T-cell (primary cell): ENCODE measurements around the gene ADARB2. TPM values are rescaled to one million over a fixed set of nuclear protein-coding genes. Genes with fewer than 3 reads are reported as not detected.

ENCODE experiments used
- ATAC-seq, 4 experiments: fragments of 200-7000 bp in 3 of 4; fragments of 150-1000 bp in 1 of 4; cut with Tn5 transposase; replicated peaks in 1 of 4; 1 replicate in 3 of 4; 2 replicates in 1 of 4; pipeline ENCODE4 v1.10.0; 2021; ENCODE audit warnings: moderate library complexity in 3 of 4, mild to moderate bottlenecking in 2 of 4, moderate number of reproducible peaks in 1 of 4
- CTCF ChIA-PET, 2 donors: fragments of 300-600 bp; sonication (Branson Sonifier 250); formaldehyde crosslinking; loops; one replicate each; lab custom pipeline; 2022; ENCODE audit warnings: antibody characterized with exemption in 2 of 2; lab: Charles Lee
- POLR2A ChIA-PET, 2 donors: fragments of 300-600 bp; sonication (Branson Sonifier 250); formaldehyde crosslinking; loops; one replicate each; lab custom pipeline; 2022; ENCODE audit warnings: antibody characterized with exemption in 2 of 2; lab: Charles Lee
- DNase-seq, 35 experiments: peaks; one replicate each; pipeline versions ENCODE4 v3.0.0 to v3.0.0-alpha.2; 2013 to 2023
- H3K27ac ChIP-seq: one replicate; pipeline ENCODE4 v1.5.1; 2013; ENCODE audit warnings: low read length
- H3K27me3 ChIP-seq, 2 experiments: replicated peaks in 1 of 2; 1 replicate in 1 of 2; 2 replicates in 1 of 2; pipeline versions ENCODE4 v1.6.1 to v1.7.0; 2013; ENCODE audit warnings: low read length in 1 of 2, mixed read lengths in 1 of 2; ENCODE audit not compliant: control insufficient read depth in 2 of 2, insufficient read depth in 2 of 2; ENCODE audit errors: extremely low read depth in 1 of 2
- H3K36me3 ChIP-seq, 2 donors: 1 replicate in 1 of 2; 2 replicates in 1 of 2; pipeline versions ENCODE4 v1.6.1 to v1.7.0; 2013; ENCODE audit warnings: low read length in 1 of 2; ENCODE audit not compliant: control insufficient read depth in 2 of 2, insufficient read depth in 1 of 2; ENCODE audit errors: extremely low read depth in 1 of 2
- H3K4me1 ChIP-seq, 2 experiments: 1 replicate in 1 of 2; 2 replicates in 1 of 2; pipeline versions ENCODE4 v1.6.1 to v1.7.0; 2013; ENCODE audit warnings: low read length in 2 of 2, mixed read lengths in 1 of 2; ENCODE audit not compliant: insufficient read depth in 2 of 2, control insufficient read depth in 1 of 2; ENCODE audit errors: extremely low read depth in 1 of 2
- H3K4me3 ChIP-seq, 2 donors: 1 replicate in 1 of 2; 2 replicates in 1 of 2; pipeline versions ENCODE4 v1.5.1 to v1.7.0; 2013; ENCODE audit warnings: mild to moderate bottlenecking in 2 of 2, low read length in 1 of 2, moderate library complexity in 1 of 2; ENCODE audit not compliant: control insufficient read depth in 1 of 2; ENCODE audit errors: extremely low read depth in 1 of 2
- H3K9me3 ChIP-seq: 2 replicates; pipeline ENCODE4 v1.7.0; 2013
- H3K27ac Mint-ChIP-seq, 2 donors: one replicate each; pipeline ENCODE4 v1.8.0; 2020 to 2021; ENCODE audit warnings: mild to moderate bottlenecking in 2 of 2, mixed read lengths in 2 of 2
- H3K27me3 Mint-ChIP-seq, 2 donors: one replicate each; pipeline ENCODE4 v1.8.0; 2021 to 2022; ENCODE audit warnings: mixed read lengths in 2 of 2
- H3K36me3 Mint-ChIP-seq: one replicate; pipeline ENCODE4 v1.8.0; 2021; ENCODE audit warnings: mixed read lengths
- H3K4me1 Mint-ChIP-seq, 3 donors: one replicate each; pipeline ENCODE4 v1.8.0; 2020 to 2022; ENCODE audit warnings: mixed read lengths in 3 of 3, mild to moderate bottlenecking in 1 of 3
- H3K4me3 Mint-ChIP-seq, 3 donors: one replicate each; pipeline ENCODE4 v1.8.0; 2020 to 2022; ENCODE audit warnings: mild to moderate bottlenecking in 3 of 3, mixed read lengths in 3 of 3, moderate library complexity in 3 of 3
- H3K9me3 Mint-ChIP-seq, 3 donors: one replicate each; pipeline ENCODE4 v1.8.0; 2020 to 2022; ENCODE audit warnings: mixed read lengths in 3 of 3
- WGBS: methylation state at CpG from one replicate; pipeline ENCODE4 v1.1.5; 2013; ENCODE audit warnings: missing lambda C conversion rate; ENCODE audit not compliant: insufficient coverage; 5-methylcytosine and 5-hydroxymethylcytosine counted together
- total RNA-seq, 35 experiments: library from RNA in 6 of 35; stranded (reverse) in 6 of 35; fragments of 120-200 nt in 1 of 35; gene quantifications; one replicate each; pipeline versions ENCODE4 v1.2.1 to v1.2.4 and lab custom pipeline; 2013 to 2026

Gene ADARB2
- total RNA-seq, 5 donors from 2014 or later (not counting 1 experiment from before 2014, with no cell fraction given) = 0.07 to 4.0 (median 0.41) TPM

- POLR2A ChIA-PET = no interaction called here
- no peak for DNase-seq
- CTCF ChIA-PET = no interaction called here
- Mint-ChIP-seq H3K4me3 (no peak overlapping the region), H3K27me3 (peaks cover 0 to 1% of the 10 kb centered on the region in 2 donors), H3K4me1 (no peaks in the 10 kb centered on the region), H3K36me3 (no peaks in the 10 kb centered on the region), H3K9me3 (no peaks in the 10 kb centered on the region), H3K27ac (no peak overlapping the region)
- no peak for ATAC-seq
- peaks cover 0 to 19% of the 10 kb centered on the region in 2 experiments for H3K27me3 ChIP-seq
- no peaks in the 10 kb centered on the region for H3K9me3 ChIP-seq
- WGBS = 94% methylated on average over 9 of the region's 17 CpGs
- no peaks in the 10 kb centered on the region for H3K36me3 ChIP-seq
- no peaks in the 10 kb centered on the region for H3K4me1 ChIP-seq
- no peak overlapping the region for H3K27ac ChIP-seq
- no peak overlapping the region for H3K4me3 ChIP-seq
Measured at GRCh38 chr10:1274701-1275544, 462.4 kb downstream of the ADARB2 start.

DNA sequence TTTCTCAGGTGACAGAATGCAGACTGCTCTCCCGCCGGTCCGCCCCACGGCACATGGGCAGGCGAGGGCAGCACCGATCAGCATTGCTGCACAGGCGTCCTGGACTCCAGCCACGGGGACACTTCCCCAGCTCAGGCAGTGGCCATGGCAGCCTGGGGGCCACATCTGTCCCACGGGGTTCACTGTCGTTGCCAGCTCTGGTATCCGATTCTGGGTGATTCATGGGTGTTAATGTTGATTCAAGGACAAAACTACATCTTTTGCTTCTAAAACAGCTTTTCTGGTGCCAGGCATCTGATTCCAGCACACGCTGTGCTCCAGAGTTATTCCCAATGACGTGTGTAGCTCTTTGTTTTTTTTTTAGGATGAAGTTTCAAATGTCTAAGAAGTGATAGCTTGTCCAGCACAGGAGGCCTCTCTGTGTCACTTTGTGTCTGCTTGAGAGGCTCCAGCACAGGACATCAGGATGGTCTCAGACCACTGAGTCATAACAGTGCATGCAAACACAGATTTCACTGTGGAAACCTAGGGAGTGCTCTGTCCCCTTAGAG is 463.1 kb downstream of the ADARB2 start:
- H3K4me3 Mint-ChIP-seq = no peak overlapping the region
- H3K9me3 ChIP-seq = no peaks in the 10 kb centered on the region
- H3K27me3 Mint-ChIP-seq = no peaks in the 10 kb centered on the region
- no peak overlapping the region for H3K27ac Mint-ChIP-seq
- no peak overlapping the region for H3K4me3 ChIP-seq
- H3K4me1 Mint-ChIP-seq = no peaks in the 10 kb centered on the region
- no peaks in the 10 kb centered on the region for H3K4me1 ChIP-seq
- no peaks in the 10 kb centered on the region for H3K9me3 Mint-ChIP-seq
- ATAC-seq (no peak), DNase-seq (no peak)
- H3K27ac ChIP-seq = no peak overlapping the region
- ChIA-PET POLR2A (no interaction called here), CTCF (no interaction called here)
- H3K36me3 ChIP-seq = no peaks in the 10 kb centered on the region
- 86% methylated on average over 10 of the region's 13 CpGs for WGBS
- H3K36me3 Mint-ChIP-seq = no peaks in the 10 kb centered on the region
- peaks cover 0 to 19% of the 10 kb centered on the region in 2 experiments for H3K27me3 ChIP-seq

DNA sequence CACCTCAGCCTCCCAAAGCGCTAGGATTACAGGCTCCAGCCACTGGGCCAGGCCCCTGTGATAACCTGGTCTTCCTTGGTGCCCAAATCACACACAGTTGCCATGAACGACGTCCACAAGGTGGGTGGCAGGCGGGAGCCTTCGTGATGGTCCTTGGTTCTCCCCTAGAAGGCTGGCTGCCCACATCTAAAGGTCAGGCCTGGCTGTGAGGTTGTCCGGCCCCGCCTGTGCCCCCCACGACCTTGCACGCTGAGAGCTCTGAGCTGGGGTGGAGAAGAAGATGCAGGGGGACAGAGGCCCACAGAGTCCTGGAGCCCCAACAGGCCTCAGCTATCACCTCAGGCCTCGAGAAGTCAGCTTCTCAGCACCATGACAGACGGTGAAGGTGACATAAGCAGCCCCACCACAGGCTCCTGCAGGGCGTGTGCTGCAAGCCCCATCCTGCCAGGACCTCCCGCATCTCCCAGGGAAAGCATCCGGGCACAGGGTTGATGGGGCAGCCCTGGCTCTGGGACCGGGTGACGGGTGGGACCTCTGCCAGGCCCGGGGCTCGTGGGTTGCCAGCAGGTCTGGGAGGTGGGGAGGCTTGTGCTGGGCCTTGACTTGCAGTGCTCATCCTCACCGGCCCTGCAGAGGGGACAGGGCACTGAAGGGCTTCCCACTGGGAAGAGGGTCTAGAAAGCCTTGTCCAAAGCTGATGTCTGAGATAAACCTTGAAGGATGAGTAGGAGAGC is 463.8 kb downstream of the ADARB2 start:
- Histone ChIP-seq H3K27me3 (peaks cover 0 to 19% of the 10 kb centered on the region in 2 experiments), H3K4me1 (no peaks in the 10 kb centered on the region), H3K27ac (no peak overlapping the region), H3K36me3 (no peaks in the 10 kb centered on the region), H3K9me3 (no peaks in the 10 kb centered on the region), H3K4me3 (no peak overlapping the region)
- WGBS = 83% methylated on average over 16 of the region's 19 CpGs
- ChIA-PET CTCF (no interaction called here), POLR2A (no interaction called here)
- DNase-seq = no peak
- Mint-ChIP-seq H3K27ac (no peak overlapping the region), H3K9me3 (no peaks in the 10 kb centered on the region), H3K4me1 (no peaks in the 10 kb centered on the region), H3K36me3 (no peaks in the 10 kb centered on the region), H3K4me3 (no peak overlapping the region), H3K27me3 (no peaks in the 10 kb centered on the region)
- ATAC-seq = no peak

DNA sequence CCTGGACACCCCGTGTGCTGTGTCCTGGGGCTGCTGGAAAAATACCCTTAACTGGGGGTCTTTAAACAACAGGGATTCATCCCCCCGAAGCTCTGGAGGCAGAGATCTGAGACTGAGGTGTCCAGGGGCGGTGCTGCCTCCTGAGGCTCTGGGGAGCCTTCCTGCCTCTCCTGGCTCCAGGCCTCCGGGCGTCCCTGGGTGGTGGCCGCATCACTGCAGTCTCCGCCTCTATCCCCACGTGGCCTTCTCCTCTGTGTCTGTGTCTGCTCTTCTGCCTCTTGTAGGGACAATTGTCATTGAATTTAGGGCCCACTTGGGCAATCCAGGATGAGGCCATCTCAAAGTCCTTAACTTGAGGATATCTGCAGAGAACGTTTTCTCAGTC is 464.6 kb downstream of the ADARB2 start:
- H3K4me3 ChIP-seq = no peak overlapping the region
- H3K36me3 Mint-ChIP-seq = no peaks in the 10 kb centered on the region
- CTCF ChIA-PET = no interaction called here
- no peaks in the 10 kb centered on the region for H3K9me3 Mint-ChIP-seq
- H3K27me3 Mint-ChIP-seq = no peaks in the 10 kb centered on the region
- WGBS = 79% methylated on average over 9 of the region's 9 CpGs
- no peak overlapping the region for H3K4me3 Mint-ChIP-seq
- H3K4me1 Mint-ChIP-seq = no peaks in the 10 kb centered on the region
- H3K36me3 ChIP-seq = no peaks in the 10 kb centered on the region
- DNase-seq = no peak
- POLR2A ChIA-PET = no interaction called here
- no peaks in the 10 kb centered on the region for H3K4me1 ChIP-seq
- H3K9me3 ChIP-seq = no peaks in the 10 kb centered on the region
- peaks cover 0 to 19% of the 10 kb centered on the region in 2 experiments for H3K27me3 ChIP-seq
- no peak overlapping the region for H3K27ac Mint-ChIP-seq
- H3K27ac ChIP-seq = no peak overlapping the region
- no peak for ATAC-seq

DNA sequence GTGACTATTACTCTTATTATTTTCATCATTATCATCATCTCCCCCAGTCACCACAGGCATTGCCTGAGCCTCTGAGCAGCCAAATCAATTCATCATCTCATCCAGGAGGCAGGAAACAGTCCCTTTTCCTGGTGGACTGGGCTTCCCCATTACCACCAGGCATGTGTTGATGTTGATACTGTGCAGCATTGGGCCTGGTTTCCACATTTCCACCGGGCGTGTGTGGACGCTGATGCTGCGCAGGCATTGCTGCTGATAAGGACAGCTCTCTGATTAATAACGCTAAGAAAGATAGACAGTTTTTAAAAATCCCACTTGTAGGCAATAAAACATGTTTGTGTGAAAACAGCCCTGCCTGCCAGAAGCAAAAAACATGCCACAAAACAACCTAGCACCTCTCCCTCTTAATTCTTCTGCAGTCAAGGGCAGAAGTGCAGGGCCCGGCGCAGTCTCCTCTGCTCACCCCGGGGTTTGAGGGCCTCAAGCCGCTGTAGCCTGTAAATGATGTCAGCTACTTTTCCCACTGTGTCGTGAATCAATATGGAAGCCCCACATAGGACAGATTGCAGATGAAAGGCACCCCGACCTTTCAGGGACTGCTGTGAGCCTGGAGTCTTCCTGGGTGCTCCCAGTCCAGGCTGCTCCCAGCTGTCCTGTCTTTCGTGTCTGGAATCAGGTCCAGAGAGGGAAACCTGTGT is 465.1 kb downstream of the ADARB2 start:
- no peaks in the 10 kb centered on the region for H3K4me1 Mint-ChIP-seq
- ChIA-PET CTCF (no interaction called here), POLR2A (no interaction called here)
- DNase-seq (no peak), ATAC-seq (no peak)
- Histone ChIP-seq H3K27ac (no peak overlapping the region), H3K36me3 (no peaks in the 10 kb centered on the region), H3K4me3 (no peak overlapping the region), H3K9me3 (no peaks in the 10 kb centered on the region), H3K4me1 (no peaks in the 10 kb centered on the region), H3K27me3 (peaks cover 0 to 19% of the 10 kb centered on the region in 2 experiments)
- H3K36me3 Mint-ChIP-seq = no peaks in the 10 kb centered on the region
- no peak overlapping the region for H3K27ac Mint-ChIP-seq
- H3K4me3 Mint-ChIP-seq = no peak overlapping the region
- 77% methylated on average over 7 of the region's 12 CpGs for whole genome bisulfite sequencing
- H3K27me3 Mint-ChIP-seq = no peaks in the 10 kb centered on the region
- H3K9me3 Mint-ChIP-seq = no peaks in the 10 kb centered on the region

DNA sequence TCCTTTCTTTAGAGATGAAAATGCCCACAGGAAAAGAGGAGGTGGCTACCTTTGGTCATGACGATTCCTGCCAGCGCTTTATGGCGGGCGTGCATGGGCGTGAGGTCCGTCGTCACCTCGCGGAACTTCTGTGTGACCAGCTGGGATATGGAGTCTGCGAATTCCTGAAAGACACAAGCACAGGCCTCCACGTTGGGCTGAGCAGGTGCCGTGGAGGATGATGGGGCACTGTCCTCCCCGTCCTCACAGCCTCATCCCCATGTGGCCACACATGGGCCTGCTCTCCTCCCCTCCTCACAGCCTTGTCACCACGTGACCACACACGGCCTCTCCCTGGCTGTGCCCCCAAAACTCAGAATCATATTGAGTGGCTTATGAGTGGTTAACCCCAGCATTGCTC is 466.4 kb downstream of the ADARB2 start:
- Histone ChIP-seq H3K27me3 (peaks cover 0 to 22% of the 10 kb centered on the region in 2 experiments), H3K27ac (no peak overlapping the region), H3K9me3 (no peaks in the 10 kb centered on the region), H3K4me1 (no peaks in the 10 kb centered on the region), H3K4me3 (no peak overlapping the region), H3K36me3 (no peaks in the 10 kb centered on the region)
- ChIA-PET POLR2A (no interaction called here), CTCF (no interaction called here)
- no peaks in the 10 kb centered on the region for H3K4me1 Mint-ChIP-seq
- H3K9me3 Mint-ChIP-seq = no peaks in the 10 kb centered on the region
- no peak overlapping the region for H3K27ac Mint-ChIP-seq
- H3K27me3 Mint-ChIP-seq = no peaks in the 10 kb centered on the region
- DNase-seq (no peak), ATAC-seq (no peak)
- WGBS = 78% methylated on average over 8 of the region's 15 CpGs
- H3K4me3 Mint-ChIP-seq = no peak overlapping the region
- no peaks in the 10 kb centered on the region for H3K36me3 Mint-ChIP-seq
